GM19324 (cell line): Measurements from ENCODE around the gene KRT71.
"Not testable (repeated sequence)": the region's sequence is repeated elsewhere in the genome, so short reads cannot be mapped to it uniquely, and the experiment has no call there.

ENCODE experiments used
- ATAC-seq: cut with Tn5 transposase; IDR thresholded peaks from one replicate; pipeline ENCODE4 v1.9.1; 2021; ENCODE audit warnings: mild to moderate bottlenecking, moderate library complexity; ENCODE audit not compliant: unreplicated experiment, low FRiP score

Gene KRT71

DNA sequence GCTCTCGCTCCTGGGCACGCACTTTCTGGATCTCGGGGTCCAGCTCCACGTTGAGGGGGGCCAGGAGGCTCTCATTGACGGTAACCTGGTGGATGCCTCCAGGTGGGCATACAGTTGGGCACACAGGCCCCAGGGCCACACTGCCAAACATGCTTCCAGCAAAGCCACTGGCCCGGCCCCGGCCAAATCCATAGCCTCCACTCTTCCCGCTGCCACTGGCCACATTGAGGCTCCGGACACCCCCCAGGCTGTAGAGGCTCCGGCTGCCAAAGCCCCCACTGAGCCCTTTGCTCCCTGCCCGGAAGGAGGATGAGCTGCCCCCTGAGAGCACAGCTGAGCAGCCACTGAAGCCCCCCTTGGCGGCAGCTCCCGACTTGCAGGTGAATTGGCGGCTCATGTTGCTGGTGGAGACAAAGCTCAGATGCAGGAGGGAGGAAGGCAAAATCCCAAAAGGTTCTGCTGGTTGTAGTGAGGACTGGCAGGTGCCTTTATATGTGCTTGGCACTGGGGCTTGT, at the start of gene KRT71:
TSS of gene KRT71 (minus strand) at position 465 of the 515 bp plus-strand sequence. CDS start at position 397, 68 bp downstream.
- no peak for ATAC-seq

DNA sequence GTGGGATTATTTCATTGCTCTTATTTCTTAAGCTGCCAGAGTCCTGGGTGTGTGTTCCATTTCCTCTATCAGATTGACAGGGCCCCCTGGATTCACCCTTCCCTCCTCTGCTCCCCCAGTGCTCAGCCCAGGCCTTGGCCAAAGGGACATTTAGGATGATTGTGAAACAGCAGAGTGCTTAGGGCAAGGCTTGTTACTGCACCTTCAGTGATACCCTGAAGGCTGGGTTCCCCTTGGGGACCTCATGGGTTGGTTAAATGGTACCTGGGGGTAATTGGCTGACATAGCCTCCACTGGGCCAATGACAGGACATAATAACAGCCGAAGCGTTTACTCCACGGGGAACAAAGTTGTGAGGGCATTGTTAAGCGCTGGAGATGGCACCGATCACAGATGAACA, 49.6 kb upstream of the KRT71 start:
- no peak for ATAC-seq

DNA sequence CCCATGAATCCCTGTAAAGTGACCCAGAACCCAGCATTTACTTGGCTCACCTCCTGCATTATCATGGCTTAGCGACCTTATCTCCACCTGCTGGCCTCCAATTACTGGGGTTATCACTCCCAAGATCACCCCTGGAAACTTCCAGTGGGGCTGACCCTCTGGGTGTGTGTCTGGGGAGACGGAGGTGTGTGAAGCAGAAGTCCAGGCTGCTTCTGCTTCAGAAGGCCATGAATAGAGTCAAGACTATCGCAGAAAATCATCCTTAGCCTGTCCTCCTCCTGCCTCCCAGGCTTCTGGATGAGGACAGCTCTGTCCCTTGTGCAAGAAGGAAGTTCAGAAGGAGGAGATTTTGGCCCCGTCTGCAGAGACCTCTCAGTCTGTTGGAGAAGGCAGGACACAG, 48.7 kb upstream of the KRT71 start:
- ATAC-seq, result no peak

DNA sequence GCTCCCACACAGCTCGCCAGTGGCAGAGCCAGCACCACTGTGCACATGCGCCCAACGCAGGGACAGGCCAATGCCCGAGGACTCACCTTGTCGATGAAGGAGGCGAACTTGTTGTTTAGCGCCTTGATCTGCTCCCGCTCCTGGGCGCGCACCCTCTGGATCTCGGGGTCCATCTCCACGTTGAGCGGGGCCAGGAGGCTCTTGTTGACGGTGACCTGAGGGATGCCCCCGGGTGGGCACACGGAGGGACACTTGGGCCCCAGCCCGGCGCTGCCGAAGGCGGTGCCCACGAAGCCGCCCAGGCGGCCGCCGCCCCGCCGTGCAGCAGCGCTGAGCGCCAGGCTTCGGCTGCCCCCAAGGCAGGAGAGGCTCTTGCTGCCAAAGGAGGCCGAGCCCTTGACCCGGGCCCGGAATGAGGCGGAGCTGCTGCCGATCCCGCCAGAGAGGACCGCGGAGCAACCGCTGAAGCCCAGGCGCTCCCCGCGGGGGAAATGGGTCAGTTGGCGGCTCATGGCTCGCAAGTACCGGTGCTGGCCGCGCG, 48.1 kb upstream of the KRT71 start, which contains the start of gene KRT72:
TSS of gene KRT72 (minus strand) at position 523 of the 541 bp plus-strand sequence. CDS start at position 512, 11 bp downstream.
- ATAC-seq, result no peak

DNA sequence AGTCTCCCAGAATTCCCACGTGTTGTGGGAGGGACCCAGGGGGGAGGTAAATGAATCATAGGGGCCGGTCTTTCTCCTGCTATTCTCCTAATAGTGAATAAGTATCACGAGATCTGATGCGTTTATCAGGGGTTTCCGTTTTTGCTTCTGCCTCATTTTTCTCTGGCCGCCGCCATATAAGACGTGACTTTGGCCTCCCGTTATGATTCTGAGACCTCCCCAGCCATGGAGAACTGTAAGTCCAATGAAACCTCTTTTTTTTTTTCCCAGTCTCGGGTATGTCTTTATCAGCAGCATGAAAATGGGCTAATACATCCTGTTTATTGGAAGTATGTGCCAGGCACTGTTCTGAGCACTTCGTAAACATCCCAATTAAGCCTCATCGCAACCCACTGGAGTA, 47.5 kb upstream of the KRT71 start:
- ATAC-seq, result no peak

DNA sequence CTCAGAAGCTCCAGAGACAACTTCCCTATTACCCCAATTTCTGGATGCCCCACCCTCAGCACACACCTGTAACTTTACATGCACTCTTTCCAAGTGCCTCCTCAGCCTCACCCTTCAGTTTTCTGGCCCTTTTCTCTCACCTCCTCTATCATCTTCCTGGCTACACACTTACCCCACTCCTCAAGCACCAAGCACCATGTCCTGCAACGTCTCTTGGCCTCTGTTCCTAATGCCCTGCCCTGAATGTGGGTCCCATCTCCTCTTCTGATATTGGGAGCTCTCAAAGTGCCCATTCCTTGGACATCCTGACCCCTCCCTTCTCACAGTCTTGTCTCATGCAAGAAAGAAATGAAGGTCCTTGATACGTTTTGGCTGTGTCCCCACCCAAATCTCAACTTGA, 47.1 kb upstream of the KRT71 start:
- no peak for ATAC-seq

DNA sequence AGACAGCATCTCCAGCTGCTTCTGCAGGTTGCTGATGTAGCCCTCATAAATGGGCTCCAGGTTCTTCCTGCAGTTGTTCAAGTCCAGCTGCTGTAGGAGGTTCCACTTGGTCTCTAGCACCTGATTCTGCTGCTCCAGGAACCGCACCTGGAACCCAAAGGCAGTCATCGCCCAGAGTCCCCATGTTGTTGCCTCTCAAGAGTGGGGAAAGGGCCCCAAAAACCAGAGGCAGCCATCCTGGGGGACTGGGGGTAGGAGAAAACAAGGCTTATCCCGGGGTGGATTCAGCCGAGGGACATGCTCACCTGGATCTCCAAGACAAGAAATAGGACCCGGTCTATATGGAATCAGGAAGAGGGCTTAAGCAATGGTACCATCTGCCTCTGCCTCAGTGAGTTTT, 46.0 kb upstream of the KRT71 start:
- no peak for ATAC-seq

DNA sequence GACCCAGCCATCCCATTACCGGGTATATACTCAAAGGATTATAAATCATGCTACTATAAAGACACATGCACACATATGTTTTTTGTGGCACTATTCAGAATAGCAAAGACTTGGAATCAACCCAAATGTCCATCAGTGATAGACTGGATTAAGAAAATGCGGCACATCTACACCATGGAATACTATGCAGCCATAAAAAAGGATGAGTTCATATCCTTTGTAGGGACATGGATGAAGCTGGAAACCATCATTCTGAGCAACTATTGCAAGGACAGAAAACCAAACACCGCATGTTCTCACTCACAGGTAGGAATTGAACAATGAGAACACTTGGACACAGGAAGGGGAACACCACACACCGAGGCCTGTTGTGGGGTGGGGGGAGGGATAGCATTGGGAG, 41.3 kb upstream of the KRT71 start:
- not testable (repeated sequence) for ATAC-seq

DNA sequence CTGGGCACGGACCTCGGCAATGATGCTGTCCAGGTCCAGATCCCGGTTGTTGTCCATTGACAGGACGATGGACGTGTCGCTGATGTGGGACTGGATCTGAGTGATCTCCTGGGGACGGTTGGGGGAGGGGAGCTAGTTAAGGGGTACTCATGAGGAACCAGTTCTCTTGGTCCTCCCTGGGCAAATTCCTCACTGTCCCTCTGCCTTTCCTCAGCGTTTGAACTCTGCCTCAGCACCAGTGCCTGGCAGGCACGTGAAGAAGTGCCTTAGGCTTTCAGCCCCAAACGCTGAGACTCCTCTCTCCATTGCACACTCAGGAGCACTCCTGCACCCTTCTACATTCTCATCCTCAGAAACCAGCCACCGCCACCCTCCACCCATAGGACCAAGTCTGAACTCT, 38.6 kb upstream of the KRT71 start:
- ATAC-seq, result no peak

DNA sequence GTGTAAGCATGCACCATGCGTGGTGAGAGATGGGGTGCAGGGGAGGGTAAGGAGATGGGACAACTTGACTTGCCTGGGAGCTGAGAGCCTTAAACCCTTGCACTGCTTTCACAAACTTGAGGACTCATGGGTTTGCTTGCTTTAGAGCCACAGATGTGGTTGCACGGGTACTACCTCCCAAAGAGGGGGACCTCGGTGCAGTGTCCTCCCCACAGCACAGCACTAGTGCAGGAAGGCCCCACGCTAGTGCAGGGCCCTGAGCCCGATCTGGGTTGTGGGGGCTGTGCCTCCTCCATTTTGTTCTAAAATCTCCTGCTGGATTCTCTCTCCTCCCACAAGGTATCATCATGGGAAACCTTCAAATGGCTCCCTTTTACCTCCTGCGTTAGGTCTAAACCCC, 37.1 kb upstream of the KRT71 start:
- no peak for ATAC-seq

DNA sequence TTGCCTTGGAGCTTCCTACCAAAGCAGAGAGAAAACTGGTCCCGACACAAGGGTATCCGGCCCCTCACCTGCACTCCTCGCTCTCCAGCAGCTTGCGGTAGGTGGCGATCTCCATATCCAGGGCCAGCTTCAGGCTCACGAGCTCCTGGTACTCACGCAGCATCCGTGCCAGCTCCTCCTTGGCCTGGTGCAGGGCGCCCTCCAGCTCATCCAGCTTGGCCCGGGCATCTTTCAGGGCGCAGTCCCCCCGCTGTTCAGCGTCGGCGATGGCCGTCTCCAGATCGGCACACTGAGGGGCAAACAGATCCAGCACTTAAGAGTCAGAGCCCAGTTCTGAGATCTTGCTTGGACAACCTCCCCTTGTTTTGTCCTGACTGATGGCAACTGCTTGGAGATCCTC, 34.6 kb upstream of the KRT71 start:
- ATAC-seq, result no peak

DNA sequence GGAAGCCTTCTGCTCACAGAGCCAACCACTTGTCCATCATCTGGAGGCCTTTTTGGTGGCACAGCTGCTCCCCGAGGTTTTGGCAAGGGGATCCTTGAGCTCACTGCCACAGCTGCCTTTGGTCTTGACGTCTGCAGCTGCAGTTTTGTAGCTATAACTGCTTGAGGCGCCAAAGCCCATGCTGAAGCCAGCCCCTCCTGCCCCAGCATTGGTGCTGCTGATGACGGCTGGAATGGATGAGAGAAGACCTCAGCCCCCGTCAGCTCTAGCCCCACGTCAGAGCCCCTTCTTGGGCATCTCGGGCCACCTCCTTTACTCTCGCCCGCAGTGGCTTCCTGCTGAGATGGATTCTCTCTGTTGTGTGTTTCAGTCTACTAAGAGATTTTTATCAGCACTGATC, 33.0 kb upstream of the KRT71 start:
- no peak for ATAC-seq

DNA sequence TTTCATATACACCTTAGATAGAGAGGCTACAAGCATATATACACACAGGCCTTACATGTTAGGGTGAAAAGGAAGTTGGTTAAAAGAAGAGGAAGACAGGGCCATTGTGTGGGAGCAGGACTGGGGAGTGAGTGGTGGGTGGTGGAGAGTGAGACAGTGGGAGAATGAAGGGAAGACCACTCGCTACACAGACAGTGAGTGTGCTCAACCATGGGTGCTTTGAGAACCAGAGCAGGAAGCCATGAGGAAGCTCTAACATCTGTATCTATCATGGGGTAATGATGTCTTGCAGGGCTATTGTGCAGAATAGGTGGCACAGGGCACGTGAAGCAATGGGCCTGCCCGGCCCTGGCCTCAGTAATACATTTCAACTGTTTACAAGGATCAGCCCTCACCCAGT, 32.1 kb upstream of the KRT71 start:
- no peak for ATAC-seq

DNA sequence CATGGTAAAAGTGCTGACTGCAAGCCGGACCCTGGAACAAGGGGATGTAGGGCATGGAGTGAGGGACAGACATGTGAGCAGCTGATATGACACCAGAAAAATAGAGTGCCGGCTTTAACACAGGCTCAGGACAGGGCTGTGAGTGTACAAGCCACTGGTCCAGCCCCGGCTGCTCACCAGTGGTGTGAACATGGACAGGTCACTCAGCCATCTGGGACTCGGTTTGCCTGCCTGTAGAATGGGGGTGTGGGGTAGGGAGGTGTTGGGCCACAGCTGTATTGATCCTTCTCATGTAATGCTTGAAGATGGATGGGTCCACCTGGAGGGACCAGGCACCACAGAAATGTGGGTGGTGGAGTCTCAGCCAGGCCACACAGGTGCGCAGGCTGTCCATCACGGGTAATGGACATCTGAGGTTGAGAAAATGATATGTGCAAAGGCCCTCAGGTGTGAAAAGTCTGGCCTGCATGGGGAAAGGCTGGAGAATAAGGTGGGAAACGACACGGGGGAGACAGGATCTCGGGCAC, 31.3 kb upstream of the KRT71 start:
- no peak for ATAC-seq

DNA sequence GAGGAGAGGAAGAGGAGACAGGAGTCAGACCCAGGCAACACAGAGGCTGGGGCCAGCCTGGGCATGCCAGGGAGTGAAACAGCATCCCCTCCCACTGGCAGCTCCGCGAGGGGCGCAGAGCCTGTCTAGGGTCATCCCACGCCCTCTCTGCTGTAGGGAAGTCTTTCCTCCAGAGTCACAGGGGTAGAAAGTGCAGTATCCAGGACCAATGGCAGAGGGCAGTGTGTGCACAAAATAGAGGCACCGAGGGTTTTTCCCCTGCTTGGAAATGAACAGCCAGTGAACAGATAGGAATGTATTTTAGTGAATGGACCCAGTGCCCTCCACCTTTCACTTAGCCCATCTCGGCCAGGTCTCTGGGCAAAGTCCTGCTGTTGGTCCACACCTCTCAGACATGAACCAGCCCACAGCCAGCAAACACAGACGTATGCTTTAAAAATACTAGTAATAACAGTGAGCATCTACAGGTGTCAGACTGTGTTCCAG, 30.1 kb upstream of the KRT71 start:
- no peak for ATAC-seq

DNA sequence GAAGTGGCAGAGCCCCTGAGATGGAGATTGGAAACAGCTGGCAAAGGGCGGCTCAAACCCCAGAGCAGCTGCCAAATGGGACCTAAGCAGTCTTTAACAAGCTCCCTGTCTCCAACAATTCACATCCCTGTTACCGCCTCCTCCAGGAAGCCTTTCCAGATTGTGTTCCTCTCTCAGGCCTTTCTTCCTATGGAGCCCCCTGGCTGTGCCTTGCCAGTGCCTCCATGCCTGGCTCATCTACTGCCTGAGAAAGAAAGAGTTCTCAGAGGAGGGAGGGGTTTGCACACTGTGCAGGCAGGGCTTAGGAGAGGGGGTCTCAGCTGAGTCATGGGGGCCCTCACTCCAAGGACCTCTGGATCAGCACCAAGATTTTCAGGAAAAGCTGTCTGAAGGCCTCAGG, 29.5 kb upstream of the KRT71 start:
- no peak for ATAC-seq

DNA sequence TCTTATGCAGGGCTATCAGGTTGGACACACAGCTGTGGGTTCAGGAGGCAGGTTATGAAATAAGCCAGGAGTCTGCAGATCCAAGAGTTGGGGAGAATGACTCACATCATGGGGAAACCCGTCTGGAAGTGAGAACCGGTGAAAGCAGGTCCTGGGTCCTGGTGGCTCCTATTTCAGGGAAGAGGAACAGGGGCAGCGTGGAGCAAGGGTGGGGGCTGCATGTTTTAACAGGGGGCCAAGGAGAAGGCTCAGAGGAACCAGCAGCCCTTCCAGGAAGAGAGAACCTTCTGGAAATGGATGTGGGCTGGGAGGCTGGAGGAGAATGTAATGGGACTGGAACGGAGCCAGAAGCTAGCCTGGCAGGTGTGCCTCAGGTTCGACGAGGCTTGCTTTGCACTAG, 28.5 kb upstream of the KRT71 start:
- ATAC-seq, result no peak

DNA sequence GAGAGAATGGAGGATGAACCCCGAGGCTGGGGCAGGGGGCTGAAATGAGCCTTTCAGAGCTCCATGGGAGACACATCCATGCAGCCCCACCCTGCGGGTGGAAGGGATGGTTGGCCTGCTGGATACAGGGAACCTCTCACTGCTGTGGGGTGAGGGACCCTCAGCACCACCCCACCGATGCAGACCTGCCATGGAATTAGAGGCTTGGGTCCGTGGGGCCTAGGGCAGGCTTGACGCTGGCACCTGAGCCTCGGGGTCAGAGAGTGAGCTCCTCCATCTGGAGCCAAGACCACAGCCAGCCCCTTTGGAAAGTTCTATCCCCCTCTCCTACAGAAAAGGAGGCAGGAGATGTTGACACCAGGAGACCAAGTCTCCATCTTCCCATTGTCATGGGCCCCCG, 28.1 kb upstream of the KRT71 start:
- no peak for ATAC-seq

DNA sequence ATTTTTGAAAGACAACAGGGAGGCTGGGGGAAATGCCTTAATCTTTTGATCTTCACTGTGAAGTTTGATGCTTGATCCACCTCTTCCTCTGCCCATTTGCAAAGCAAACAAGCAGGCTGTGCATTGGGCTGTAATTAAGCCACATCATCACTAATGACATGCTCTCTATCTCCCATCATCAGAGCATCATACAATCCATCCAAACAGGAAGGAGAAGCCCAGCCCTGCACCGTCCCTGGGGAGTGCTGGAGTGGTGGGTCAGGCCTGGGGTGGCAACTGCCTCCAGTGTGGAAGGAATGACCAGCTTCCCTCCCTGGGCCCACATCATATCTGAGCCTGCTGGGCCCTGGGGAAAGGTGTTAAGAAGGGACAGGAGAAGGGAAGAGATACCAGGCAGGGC, 27.6 kb upstream of the KRT71 start:
- ATAC-seq, result no peak

DNA sequence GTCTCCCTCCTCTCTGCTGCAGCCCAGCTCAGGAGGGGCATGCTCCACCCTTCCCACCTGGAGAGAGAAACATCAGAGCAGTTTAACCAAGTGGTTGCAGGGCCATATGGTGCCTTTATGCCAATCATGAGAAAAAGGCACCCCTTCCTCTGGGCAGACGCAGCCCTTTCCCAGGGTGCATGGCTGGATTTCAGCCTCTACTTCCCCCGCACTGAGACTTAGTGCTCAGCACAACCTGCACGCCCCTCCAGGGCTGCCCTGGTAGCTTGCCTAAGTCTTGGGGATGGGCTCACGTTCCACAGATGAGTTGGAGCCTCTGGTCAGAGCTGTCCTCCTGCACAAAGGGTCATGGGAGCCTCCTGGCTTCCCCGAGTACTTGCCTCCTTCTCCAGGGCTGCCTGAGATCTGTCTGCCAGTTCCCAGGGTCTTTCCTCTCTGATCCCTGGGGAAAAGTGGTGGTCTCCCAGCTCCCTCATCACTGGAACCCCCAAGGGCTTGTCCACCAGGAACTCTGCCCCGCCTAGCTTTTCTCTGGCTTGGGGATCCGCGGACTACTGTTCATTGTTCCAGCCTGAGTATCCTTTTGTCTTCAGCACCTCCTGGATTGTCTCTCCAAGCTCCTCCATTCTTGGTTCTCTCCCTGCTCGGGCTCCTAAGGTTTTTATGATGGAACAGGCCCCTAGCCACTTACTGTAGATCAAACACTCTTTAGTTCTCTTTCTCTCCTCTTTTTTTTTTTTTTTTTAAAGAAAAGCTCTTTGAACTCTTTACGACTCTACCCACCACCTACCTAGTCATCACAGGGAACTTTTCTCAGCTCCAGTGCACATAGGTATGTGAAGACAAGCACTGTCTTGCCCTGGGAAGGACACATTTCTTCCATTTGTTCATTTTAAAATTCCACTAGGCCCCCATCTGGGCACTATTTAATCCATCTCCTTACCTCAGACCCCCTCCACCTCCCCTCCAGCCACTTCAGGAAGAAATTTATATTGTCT, 26.8 kb upstream of the KRT71 start:
- no peak for ATAC-seq

DNA sequence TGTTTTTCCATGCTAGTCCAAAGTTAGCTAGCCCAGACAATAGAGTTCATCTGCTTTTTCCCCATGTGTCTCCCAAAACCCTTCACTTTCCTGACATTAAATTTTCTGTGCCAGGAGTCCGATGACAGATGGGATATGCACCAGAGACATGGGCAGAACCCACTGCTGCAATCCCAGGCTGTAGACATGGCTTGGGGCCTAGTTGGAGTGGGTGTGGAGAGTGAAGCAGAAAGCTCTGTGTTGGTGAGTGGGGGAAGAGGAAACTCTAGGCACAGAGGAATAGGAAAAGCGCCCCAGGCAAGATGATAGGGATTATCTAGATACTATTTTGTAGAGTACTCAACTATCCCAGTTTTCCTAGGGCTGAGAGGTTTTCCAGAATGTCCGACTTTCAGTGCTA, 25.5 kb upstream of the KRT71 start:
- ATAC-seq, result no peak
